Liver (tissue), 9 donors: ENCODE data around the gene CCNJ. TPM values are rescaled to one million over a fixed set of nuclear protein-coding genes. Genes with fewer than 3 reads are reported as not detected.

Source experiments
- DNase-seq: peaks from one replicate; pipeline ENCODE4 v3.0.0-alpha.2; 2017; ENCODE audit warnings: low spot score
- H3K27ac ChIP-seq, 2 donors: one replicate each; pipeline ENCODE4 v1.7.0; 2013; ENCODE audit warnings: inconsistent platforms in 2 of 2, low read length in 2 of 2, control low read depth in 1 of 2, low read depth in 1 of 2, mild to moderate bottlenecking in 1 of 2
- H3K27me3 ChIP-seq, 4 donors: one replicate each; pipeline versions ENCODE4 v1.6.1 to v1.7.0; 2013; ENCODE audit warnings: low read length in 3 of 4, inconsistent platforms in 1 of 4, mild to moderate bottlenecking in 1 of 4, moderate library complexity in 1 of 4; ENCODE audit not compliant: control insufficient read depth in 4 of 4, insufficient read depth in 4 of 4
- H3K36me3 ChIP-seq, 4 donors: one replicate each; pipeline versions ENCODE4 v1.6.1 to v1.7.0; 2013; ENCODE audit warnings: low read length in 3 of 4, mild to moderate bottlenecking in 3 of 4, low read depth in 1 of 4, moderate library complexity in 1 of 4; ENCODE audit not compliant: control insufficient read depth in 4 of 4, insufficient read depth in 3 of 4
- H3K4me1 ChIP-seq, 4 donors: one replicate each; pipeline versions ENCODE4 v1.6.1 to v1.7.0; 2013; ENCODE audit warnings: low read length in 3 of 4, mild to moderate bottlenecking in 3 of 4, moderate library complexity in 1 of 4; ENCODE audit not compliant: control insufficient read depth in 4 of 4, insufficient read depth in 4 of 4
- H3K4me3 ChIP-seq, 3 donors: one replicate each; pipeline versions ENCODE4 v1.6.1 to v1.7.0; 2013; ENCODE audit warnings: low read length in 3 of 3, control low read depth in 1 of 3, low read depth in 1 of 3, mild to moderate bottlenecking in 1 of 3
- H3K9ac ChIP-seq, 2 donors: one replicate each; pipeline ENCODE4 v1.7.0; 2013; ENCODE audit warnings: low read length in 2 of 2, mild to moderate bottlenecking in 2 of 2, moderate library complexity in 2 of 2, control low read depth in 1 of 2, low read depth in 1 of 2
- H3K9me3 ChIP-seq, 4 donors: one replicate each; pipeline versions ENCODE4 v1.6.1 to v1.7.0; 2013; ENCODE audit warnings: low read length in 3 of 4; ENCODE audit not compliant: control insufficient read depth in 4 of 4
- ATF3 ChIP-seq: IDR thresholded peaks from 2 replicates; pipeline ENCODE4 v1.6.1; 2016; ENCODE audit warnings: antibody characterized with exemption
- CTCF ChIP-seq: fragments of 150-350 bp; IDR thresholded peaks from 2 replicates; pipeline ENCODE4 v1.5.1; 2017; ENCODE audit warnings: improper control_type of control experiment, low read depth, low read length; ENCODE audit not compliant: missing input control
- EGR1 ChIP-seq, 2 donors: IDR thresholded peaks; 2 replicates each; pipeline ENCODE4 v1.6.1; 2016 to 2018; ENCODE audit warnings: antibody characterized with exemption in 2 of 2, low read depth in 2 of 2
- FOXA1 ChIP-seq: IDR thresholded peaks from 2 replicates; pipeline ENCODE4 v1.6.1; 2016; ENCODE audit warnings: antibody characterized with exemption
- FOXA2 ChIP-seq: IDR thresholded peaks from 2 replicates; pipeline ENCODE4 v1.6.1; 2016; ENCODE audit warnings: antibody characterized with exemption
- GABPA ChIP-seq, 2 donors: IDR thresholded peaks in 1 of 2; conservative IDR thresholded peaks in 1 of 2; 2 replicates each; pipeline ENCODE4 v1.6.1; 2016; ENCODE audit warnings: antibody characterized with exemption in 2 of 2, mild to moderate bottlenecking in 1 of 2, moderate library complexity in 1 of 2
- HNF4A ChIP-seq, 2 donors: conservative IDR thresholded peaks; 2 replicates each; pipeline ENCODE4 v1.6.1; 2016; ENCODE audit warnings: antibody characterized with exemption in 2 of 2, mild to moderate bottlenecking in 2 of 2
- HNF4G ChIP-seq: IDR thresholded peaks from 2 replicates; pipeline ENCODE4 v1.6.1; 2016; ENCODE audit warnings: antibody characterized with exemption
- JUND ChIP-seq, 2 donors: IDR thresholded peaks; 2 replicates each; pipeline ENCODE4 v1.6.1; 2016; ENCODE audit warnings: antibody characterized with exemption in 2 of 2
- MAX ChIP-seq: IDR thresholded peaks from 2 replicates; pipeline ENCODE4 v1.6.1; 2016; ENCODE audit warnings: antibody characterized with exemption
- NR2F2 ChIP-seq: IDR thresholded peaks from 2 replicates; pipeline ENCODE4 v1.6.1; 2016; ENCODE audit warnings: antibody characterized with exemption
- RAD21 ChIP-seq, 2 donors: IDR thresholded peaks; 2 replicates each; pipeline ENCODE4 v1.6.1; 2016; ENCODE audit warnings: antibody characterized with exemption in 2 of 2, mild to moderate bottlenecking in 2 of 2
- REST ChIP-seq: IDR thresholded peaks from 2 replicates; pipeline ENCODE4 v1.6.1; 2016; ENCODE audit warnings: antibody characterized with exemption, mild to moderate bottlenecking
- RXRA ChIP-seq, 2 donors: IDR thresholded peaks; 2 replicates each; pipeline ENCODE4 v1.6.1; 2017 to 2018; ENCODE audit warnings: antibody characterized with exemption in 2 of 2, mild to moderate bottlenecking in 1 of 2
- SP1 ChIP-seq: IDR thresholded peaks from 2 replicates; pipeline ENCODE4 v1.6.1; 2018; ENCODE audit warnings: antibody characterized with exemption, mild to moderate bottlenecking
- TAF1 ChIP-seq: conservative IDR thresholded peaks from 2 replicates; pipeline ENCODE4 v1.6.1; 2016; ENCODE audit warnings: antibody characterized with exemption, mild to moderate bottlenecking
- YY1 ChIP-seq: IDR thresholded peaks from 2 replicates; pipeline ENCODE4 v1.6.1; 2016; ENCODE audit warnings: antibody characterized with exemption, mild to moderate bottlenecking
- ZBTB33 ChIP-seq: IDR thresholded peaks from 2 replicates; pipeline ENCODE4 v1.6.1; 2016; ENCODE audit warnings: antibody characterized with exemption
- WGBS: extraction: QIAGEN DNeasy Blood & Tissue Kit; methylation state at CpG from one replicate; pipeline ENCODE4 v1.1.7; 2013; 5-methylcytosine and 5-hydroxymethylcytosine counted together
- polyA plus RNA-seq, 2 donors: library from polyadenylated mRNA; stranded (reverse) in 1 of 2; unstranded in 1 of 2; fragments of 200-250 nt in 1 of 2; fragments of >200 nt in 1 of 2; fragmentation: Nextera tagmentation in 1 of 2; extraction: Ambion mirVana in 1 of 2; gene quantifications; one replicate each; pipeline versions ENCODE4 v1.2.1 to v1.2.3, GENCODE V29; 2013 to 2015
- total RNA-seq, 2 donors: library from RNA; depleted of rRNA; stranded (reverse); fragments of >200 nt; gene quantifications; one replicate each; pipeline ENCODE4 v1.2.3, GENCODE V29; 2014
- donor health status: healthy.
- donor health status: healthy.
- donor health status: healthy.
- donor health status: healthy.
- donor health status: healthy.

The CCNJ gene
- total and polyA plus RNA-seq, 4 donors, result 0.78 to 6.5 (median 3.2) TPM

- Histone ChIP-seq H3K27ac (peak overlapping the region; percentile 88 to 94), H3K36me3 (no peaks in the 10 kb centered on the region), H3K4me1 (peaks cover 0 to 16% (median 0%) of the 10 kb centered on the region in 4 donors), H3K9ac (peak overlapping the region; percentile 61 to 82), H3K9me3 (peaks cover 0 to 20% (median 13%) of the 10 kb centered on the region in 4 donors), H3K4me3 (peak overlapping the region; percentile 59 to 95 (median 87)), H3K27me3 (peaks cover 0 to 8% (median 4%) of the 10 kb centered on the region in 4 donors)
- peak; percentile 90 for DNase-seq
- peak; percentile 35 for TF ChIP-seq SP1
- TF ChIP-seq EGR1 (IDR thresholded peaks at IDR 0.05; ENCODE audit: low read depth in 2 of 2), result peak; percentile 13 to 72
- peak; percentile 75 for TF ChIP-seq ZBTB33
- TF ChIP-seq JUND (IDR thresholded peaks at IDR 0.05), result no peak
- TF ChIP-seq GABPA (IDR thresholded peaks at IDR 0.05 in 1 of 2, conservative IDR thresholded peaks at IDR 0.05 in 1 of 2), result peak; percentile 96 to 98
- no peak for TF ChIP-seq HNF4G
- TF ChIP-seq TAF1, result peak; percentile 86
- peak; percentile 99 for TF ChIP-seq YY1
- TF ChIP-seq RAD21 (IDR thresholded peaks at IDR 0.05), result peak; percentile 30
- no peak for TF ChIP-seq FOXA2
- TF ChIP-seq MAX, result peak; percentile 90
- TF ChIP-seq CTCF, result peak; percentile 0
- TF ChIP-seq RXRA (IDR thresholded peaks at IDR 0.05), result peak in 1 of 2 donors; percentile 33
- peak; percentile 64 for TF ChIP-seq REST
- TF ChIP-seq HNF4A (conservative IDR thresholded peaks at IDR 0.05), result peak; percentile 30 to 50
- peak; percentile 56 for TF ChIP-seq NR2F2
- TF ChIP-seq FOXA1, result no peak
- peak; percentile 58 for TF ChIP-seq ATF3
- 2% methylated on average over 47 of the region's 47 CpGs for WGBS
Observed at GRCh38 chr10:96089670-96090462, 46.5 kb downstream of the CCNJ start.
